ENCODE results near the gene PODNL1. TPM values are rescaled to one million over a fixed set of nuclear protein-coding genes. Genes with fewer than 3 reads are reported as not detected.

PODNL1 gene
- total and polyA plus RNA-seq, 8 donors = 0.92 to 3.4 (median 1.3) TPM; not detected in 5

- Histone ChIP-seq H3K36me3 (peaks cover 4 to 59% (median 52%) of the 10 kb centered on the region in 4 donors), H3K9me3 (no peaks in the 10 kb centered on the region), H3K4me1 (peaks cover 15 to 36% (median 22%) of the 10 kb centered on the region in 4 donors), H3K27me3 (no peaks in the 10 kb centered on the region), H3K4me3 (no peak overlapping the region), H3K27ac (peak overlapping the region; percentile 77 to 92 (median 85))
- DNase-seq = no peak
- intact Hi-C loops (cut with DNase I; ENCODE audit: low total_unique reads) = no loop called here
- no peak for TF ChIP-seq POLR2A (IDR thresholded peaks at IDR 0.05)
- TF ChIP-seq EP300 (IDR thresholded peaks at IDR 0.05) = no peak
- no peak for TF ChIP-seq POLR2AphosphoS5 (IDR thresholded peaks at IDR 0.05)
- no peak for TF ChIP-seq CTCF (IDR thresholded peaks at IDR 0.05)
- WGBS, 5 donors = 75 to 80% (median 78%) methylated on average over 9 to 10 of the region's 10 CpGs
These were observed 47.6 kb upstream of the PODNL1 start for GRCh38 chr19:13985771-13986347.

- H3K27me3 ChIP-seq = no peaks in the 10 kb centered on the region
- intact Hi-C loops (cut with DNase I; ENCODE audit: low total_unique reads) = no loop called here
- H3K36me3 ChIP-seq = peaks cover 4 to 59% (median 51%) of the 10 kb centered on the region in 4 donors
- no peak for DNase-seq
- H3K4me3 ChIP-seq = no peak overlapping the region
- 86 to 91% (median 88%) methylated on average over 22 to 25 of the region's 25 CpGs for WGBS, 5 donors
- H3K4me1 ChIP-seq = peaks cover 16 to 36% (median 22%) of the 10 kb centered on the region in 4 donors
- no peaks in the 10 kb centered on the region for H3K9me3 ChIP-seq
- peak overlapping the region in 4 of 5 donors; percentile 80 to 92 (median 87) for H3K27ac ChIP-seq
- no peak for TF ChIP-seq POLR2AphosphoS5 (IDR thresholded peaks at IDR 0.05)
- TF ChIP-seq EP300 (IDR thresholded peaks at IDR 0.05) = no peak
- TF ChIP-seq CTCF (IDR thresholded peaks at IDR 0.05) = no peak
- TF ChIP-seq POLR2A (IDR thresholded peaks at IDR 0.05) = no peak
These were observed 46.9 kb upstream of the PODNL1 start for GRCh38 chr19:13984875-13985741.

- H3K4me3 ChIP-seq = no peak overlapping the region
- no peak overlapping the region for H3K27ac ChIP-seq
- TF ChIP-seq CTCF (IDR thresholded peaks at IDR 0.05) (no peak), POLR2A (IDR thresholded peaks at IDR 0.05) (no peak), EP300 (IDR thresholded peaks at IDR 0.05) (no peak), POLR2AphosphoS5 (IDR thresholded peaks at IDR 0.05) (no peak)
- peaks cover 24 to 46% (median 28%) of the 10 kb centered on the region in 4 donors for H3K4me1 ChIP-seq
- H3K27me3 ChIP-seq = no peaks in the 10 kb centered on the region
- DNase-seq = no peak
- peaks cover 4 to 53% (median 46%) of the 10 kb centered on the region in 4 donors for H3K36me3 ChIP-seq
- intact Hi-C loops (cut with DNase I; ENCODE audit: low total_unique reads) = no loop called here
- no peaks in the 10 kb centered on the region for H3K9me3 ChIP-seq
- WGBS, 5 donors = 60 to 90% (median 77%) methylated on average over 1 to 15 of the region's 15 CpGs
These were observed 46.0 kb upstream of the PODNL1 start for GRCh38 chr19:13984186-13984585.

- peaks cover 33 to 50% (median 35%) of the 10 kb centered on the region in 4 donors for H3K4me1 ChIP-seq
- H3K4me3 ChIP-seq = no peak overlapping the region
- intact Hi-C loops (cut with DNase I; ENCODE audit: low total_unique reads) = no loop called here
- H3K36me3 ChIP-seq = peaks cover 4 to 46% (median 39%) of the 10 kb centered on the region in 4 donors
- no peaks in the 10 kb centered on the region for H3K27me3 ChIP-seq
- DNase-seq = peak in 1 of 2 donors; percentile 75
- WGBS, 5 donors = 73 to 83% (median 76%) methylated on average over 11 to 21 of the region's 21 CpGs
- H3K27ac ChIP-seq = peak overlapping the region in 2 of 5 donors; percentile 10 to 39
- H3K9me3 ChIP-seq = no peaks in the 10 kb centered on the region
- TF ChIP-seq POLR2A (IDR thresholded peaks at IDR 0.05) (no peak), CTCF (IDR thresholded peaks at IDR 0.05) (no peak), POLR2AphosphoS5 (IDR thresholded peaks at IDR 0.05) (no peak), EP300 (IDR thresholded peaks at IDR 0.05) (no peak)
These were observed 45.1 kb upstream of the PODNL1 start for GRCh38 chr19:13983213-13983889.
